T-helper 22 cell (primary cell): ENCODE results near the gene RNF13.
"Not testable (repeated sequence)": the region's sequence is repeated elsewhere in the genome, so short reads cannot be mapped to it uniquely, and the experiment has no call there.

Experiments used
- DNase-seq: peaks from one replicate; pipeline ENCODE4 v3.0.0-alpha.2; 2020; ENCODE audit warnings: low read depth

RNF13 gene

GRCh38 chr3:149958171-149958796 lies 145.3 kb downstream of the RNF13 start:
- DNase-seq = no peak

GRCh38 chr3:149959443-149959842 lies 146.4 kb downstream of the RNF13 start:
- no peak for DNase-seq

GRCh38 chr3:149963485-149963884 lies 150.5 kb downstream of the RNF13 start:
- no peak for DNase-seq

- no peak for DNase-seq
Observed at GRCh38 chr3:149964291-149964690, 151.3 kb downstream of the RNF13 start.

GRCh38 chr3:149965278-149965677 lies 152.3 kb downstream of the RNF13 start:
- DNase-seq = no peak

- DNase-seq = no peak
Observed at GRCh38 chr3:149967086-149967685, 154.2 kb downstream of the RNF13 start.

GRCh38 chr3:149968216-149968615 lies 155.2 kb downstream of the RNF13 start:
- no peak for DNase-seq

GRCh38 chr3:149969110-149969939 lies 156.3 kb downstream of the RNF13 start:
- DNase-seq = no peak

- DNase-seq = peak; percentile 49
Observed at GRCh38 chr3:149969940-149970715, 157.1 kb downstream of the RNF13 start.

- peak; percentile 51 for DNase-seq
Observed at GRCh38 chr3:149970716-149971402, 157.8 kb downstream of the RNF13 start, which contains the start of gene PFN2. Gene PFN2 (minus strand): TSS chr3:149970895. CDS start chr3:149970856, 39 bp downstream.

- no peak for DNase-seq
Observed at GRCh38 chr3:149971403-149972075, 158.5 kb downstream of the RNF13 start.

GRCh38 chr3:149975919-149976318 lies 162.9 kb downstream of the RNF13 start:
- no peak for DNase-seq

- DNase-seq = no peak
Observed at GRCh38 chr3:149977386-149977785, 164.4 kb downstream of the RNF13 start.

GRCh38 chr3:149981979-149982378 lies 169.0 kb downstream of the RNF13 start:
- DNase-seq = not testable (repeated sequence)

GRCh38 chr3:149983053-149983452 lies 170.0 kb downstream of the RNF13 start:
- DNase-seq = not testable (repeated sequence)

- no peak for DNase-seq
Observed at GRCh38 chr3:149983628-149984027, 170.6 kb downstream of the RNF13 start.

GRCh38 chr3:149989307-149989706 lies 176.3 kb downstream of the RNF13 start:
- DNase-seq = no peak

GRCh38 chr3:149990423-149990948 lies 177.5 kb downstream of the RNF13 start:
- no peak for DNase-seq

GRCh38 chr3:149992416-149993058 lies 179.5 kb downstream of the RNF13 start:
- DNase-seq = no peak

- DNase-seq = no peak
Observed at GRCh38 chr3:149998946-149999345, 185.9 kb downstream of the RNF13 start.
